Dermis microvascular lymphatic vessel endothelial cell (primary cell): ENCODE data around the gene ZNF236. TPM values are rescaled to one million over a fixed set of nuclear protein-coding genes. Genes with fewer than 3 reads are reported as not detected.

Source experiments
- DNase-seq, 2 donors: peaks; one replicate each; pipeline versions ENCODE4 v3.0.0 to v3.0.0-alpha.2; 2010; ENCODE audit warnings: low read depth in 2 of 2
- total RNA-seq: library from RNA; depleted of rRNA; stranded (reverse); fragments of >200 nt; gene quantifications from 2 replicates; pipeline ENCODE4 v1.2.1, GENCODE V29; 2014

The ZNF236 gene
- total RNA-seq, 1 donor from 2014 or later = 3.9 TPM

GRCh38 chr18:76859474-76860339, 37.4 kb downstream of the ZNF236 start:
- DNase-seq = no peak

GRCh38 chr18:76860411-76860810, 38.1 kb downstream of the ZNF236 start:
- no peak for DNase-seq

DNA sequence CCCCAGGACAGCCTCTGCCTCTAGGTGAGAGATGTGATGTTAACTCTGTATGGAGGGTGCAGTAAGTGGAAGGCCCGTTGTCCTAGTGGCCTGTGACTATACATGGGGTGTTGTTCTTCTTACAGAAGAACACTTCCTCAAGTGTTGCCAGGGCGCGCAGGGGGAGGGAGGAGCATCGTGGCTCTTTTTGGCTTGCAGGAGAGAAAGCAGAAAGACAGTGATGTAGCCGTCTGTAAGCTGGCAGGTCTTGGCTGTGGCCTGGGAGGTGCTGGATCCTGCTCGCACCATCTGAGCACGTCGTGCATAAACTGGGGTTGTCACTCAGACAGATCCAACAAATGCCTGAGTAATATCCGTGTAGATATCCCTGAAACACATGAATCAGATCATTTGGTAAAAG, 44.3 kb downstream of the ZNF236 start:
- DNase-seq = no peak

- no peak for DNase-seq
Measured at GRCh38 chr18:76873311-76873710, 51.0 kb downstream of the ZNF236 start.

DNA sequence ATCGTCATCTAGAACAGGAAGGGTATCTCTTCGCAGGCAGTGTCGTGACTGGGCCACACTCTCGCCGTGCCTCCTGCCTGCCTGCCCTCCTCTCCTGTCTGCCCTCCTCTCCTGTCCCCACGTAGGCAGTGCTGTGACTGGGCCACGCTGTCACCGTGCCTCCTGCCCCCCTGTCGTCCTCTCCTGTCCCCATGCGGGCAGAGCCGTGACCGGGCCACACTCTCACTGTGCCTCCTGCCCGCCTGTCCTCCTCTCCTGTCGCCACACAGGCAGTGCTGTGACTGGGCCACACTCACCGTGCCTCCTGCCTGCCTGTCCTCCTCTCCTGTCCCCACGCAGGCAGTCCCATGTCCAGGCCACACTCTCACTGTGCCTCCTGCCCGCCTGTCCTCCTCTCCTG, 51.4 kb downstream of the ZNF236 start:
- DNase-seq = no peak

DNA sequence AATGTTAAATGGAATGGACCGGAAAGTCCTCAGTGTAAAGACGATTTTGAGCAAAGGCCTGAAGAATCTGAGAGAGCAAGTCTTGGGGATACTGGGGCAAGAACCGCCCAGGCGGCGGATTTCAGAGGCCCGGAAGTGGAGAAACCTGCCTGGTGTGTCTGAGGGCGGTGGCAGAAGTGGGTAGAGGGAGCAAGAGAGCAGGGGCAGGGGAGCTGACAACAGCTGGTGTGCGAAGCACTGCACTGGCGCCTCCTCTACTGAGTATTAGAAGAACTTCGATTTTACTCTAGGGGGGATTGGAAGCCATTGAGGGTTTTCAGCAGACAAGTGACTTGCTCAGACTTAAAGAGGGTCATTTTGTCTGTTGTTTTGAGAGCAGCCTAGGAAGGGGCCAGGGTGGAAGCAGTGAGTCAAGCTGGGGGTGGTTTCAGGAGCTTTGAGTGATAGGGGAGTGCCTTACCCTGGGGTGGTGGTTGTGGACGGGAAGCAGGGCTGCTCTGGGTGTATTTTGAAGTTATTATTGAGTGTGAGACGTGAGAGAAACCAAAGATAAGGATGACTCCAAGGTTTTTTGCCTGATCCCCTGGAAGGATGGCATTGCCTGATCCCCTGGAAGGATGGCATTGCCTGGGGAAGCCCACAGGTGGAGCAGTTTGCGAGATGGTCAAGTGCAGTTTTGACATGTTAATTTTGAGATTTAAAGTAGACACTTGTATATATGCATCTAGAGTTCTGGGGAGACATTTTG, 52.5 kb downstream of the ZNF236 start:
- no peak for DNase-seq

- DNase-seq = peak; percentile 65 to 75
Measured at GRCh38 chr18:76875390-76876325, 53.3 kb downstream of the ZNF236 start.

DNA sequence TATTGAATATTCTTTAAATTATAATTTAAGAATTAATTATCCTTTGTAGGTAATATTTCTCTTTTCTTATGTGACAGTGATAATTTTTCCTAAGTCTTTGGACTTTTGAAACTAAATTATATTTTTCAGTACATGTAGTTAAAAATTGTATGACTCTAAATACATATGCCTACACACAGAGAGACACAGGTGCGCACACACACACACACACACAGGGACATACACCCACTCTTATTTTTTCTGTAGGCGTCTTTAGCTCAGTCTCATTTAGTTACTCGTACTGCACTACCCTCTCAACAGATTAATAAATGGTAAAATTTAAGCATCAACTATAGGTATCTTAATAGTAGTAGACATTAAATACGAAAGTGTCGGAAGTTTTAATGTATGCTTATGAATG, 56.1 kb downstream of the ZNF236 start:
- DNase-seq = no peak

DNA sequence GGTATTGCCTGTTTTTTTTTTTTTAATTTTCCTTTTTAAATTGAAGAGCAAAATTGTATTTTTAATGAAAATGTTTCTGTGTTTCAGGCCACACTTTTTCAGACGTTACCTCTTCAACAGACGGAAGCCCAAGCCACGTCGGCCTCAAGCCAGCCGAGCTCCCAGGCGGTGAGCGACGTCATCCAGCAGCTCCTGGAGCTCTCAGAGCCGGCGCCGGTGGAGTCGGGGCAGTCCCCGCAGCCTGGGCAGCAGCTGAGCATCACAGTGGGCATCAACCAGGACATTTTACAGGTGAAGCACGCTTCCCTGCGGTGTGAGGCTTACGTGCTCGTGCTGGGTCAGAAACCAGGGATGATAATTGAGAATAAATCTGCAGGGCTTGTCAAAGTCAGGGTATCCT, 57.7 kb downstream of the ZNF236 start:
- DNase-seq = no peak

GRCh38 chr18:76881744-76882143, 59.4 kb downstream of the ZNF236 start:
- DNase-seq = no peak

DNA sequence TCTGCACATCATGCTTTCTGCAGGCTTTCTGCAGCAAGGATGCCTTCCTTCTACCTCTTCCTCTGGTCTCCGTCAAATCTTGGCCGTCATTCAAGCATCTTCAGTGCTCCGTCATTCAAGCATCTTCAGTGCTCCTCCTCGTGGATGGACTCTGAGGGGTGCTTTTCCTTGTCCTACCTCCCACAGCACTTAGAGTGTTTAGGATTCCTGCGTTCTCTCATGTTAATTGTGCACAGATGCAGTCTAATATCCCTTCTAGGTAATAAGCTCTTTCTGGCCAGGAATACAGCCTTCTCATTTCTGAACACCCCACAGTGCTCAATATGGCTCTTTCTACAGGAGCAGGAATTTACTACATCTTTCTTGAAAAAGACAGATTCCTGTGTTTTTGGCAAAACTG, 59.8 kb downstream of the ZNF236 start:
- no peak for DNase-seq

DNA sequence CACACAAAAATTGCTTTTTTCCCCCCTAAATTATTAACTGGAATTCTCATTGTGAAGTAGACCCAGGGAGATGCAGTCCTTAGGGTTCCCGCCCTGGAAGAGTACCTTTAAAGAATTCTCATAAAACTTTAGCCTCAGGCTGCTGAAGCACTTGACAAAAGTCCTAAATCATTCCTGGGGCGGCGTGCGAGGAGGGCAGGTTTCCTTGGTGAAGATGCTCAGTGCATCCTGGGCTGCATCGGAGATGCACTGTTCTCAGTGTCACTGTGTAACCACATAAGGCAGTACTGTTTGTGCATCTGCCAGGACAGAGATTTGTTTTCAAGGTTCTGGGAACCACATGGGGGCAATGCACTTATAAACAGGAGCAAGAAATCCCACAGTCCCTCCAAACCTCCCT, 62.6 kb downstream of the ZNF236 start:
- DNase-seq = no peak

DNA sequence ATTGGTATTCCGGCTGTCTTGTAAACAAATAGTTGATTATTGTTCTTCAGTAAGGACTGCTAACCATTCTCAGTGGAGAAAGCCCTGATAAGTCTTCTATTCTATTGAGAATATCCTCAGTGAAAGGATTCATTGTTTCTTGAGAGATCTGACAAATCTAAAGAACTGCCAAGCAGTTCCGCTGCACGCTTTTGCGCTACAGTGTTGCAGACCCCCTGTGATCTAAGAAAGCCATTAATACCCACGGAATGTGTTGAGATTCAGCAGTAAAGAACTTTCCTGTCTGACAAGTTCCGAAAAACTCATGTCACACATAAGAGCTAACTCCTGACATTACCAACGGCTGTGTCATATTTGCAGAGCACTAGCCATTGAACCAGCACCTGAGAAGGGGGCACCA, 63.8 kb downstream of the ZNF236 start:
- DNase-seq = no peak

DNA sequence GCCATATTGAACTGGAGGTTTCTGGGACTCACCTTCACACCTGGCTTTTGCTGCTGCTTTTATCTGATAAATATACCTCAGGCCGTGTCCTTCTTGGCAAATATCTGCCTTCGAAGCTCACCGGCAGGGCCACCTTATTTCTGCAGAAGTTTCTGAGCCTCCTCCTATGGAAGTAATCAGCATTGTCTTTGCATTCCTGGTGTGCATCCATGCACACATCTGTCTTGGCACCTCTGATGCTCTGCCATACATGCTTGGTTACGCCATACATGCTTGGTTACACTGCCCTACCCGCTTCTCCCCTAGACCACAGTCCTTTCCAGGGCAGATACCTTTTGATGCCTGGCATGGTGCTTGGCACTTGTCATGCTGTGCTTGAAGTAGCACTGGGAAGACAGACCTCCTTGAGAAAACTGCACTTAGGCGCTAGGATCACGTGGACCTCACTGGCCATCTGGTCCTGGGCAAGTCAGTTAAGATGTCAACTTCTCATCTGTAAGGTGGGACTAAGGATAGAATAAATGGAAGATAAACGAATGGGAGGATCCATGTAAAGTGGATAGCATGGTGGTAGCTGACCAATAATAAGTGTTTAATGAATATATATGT, 66.8 kb downstream of the ZNF236 start:
- no peak for DNase-seq

DNA sequence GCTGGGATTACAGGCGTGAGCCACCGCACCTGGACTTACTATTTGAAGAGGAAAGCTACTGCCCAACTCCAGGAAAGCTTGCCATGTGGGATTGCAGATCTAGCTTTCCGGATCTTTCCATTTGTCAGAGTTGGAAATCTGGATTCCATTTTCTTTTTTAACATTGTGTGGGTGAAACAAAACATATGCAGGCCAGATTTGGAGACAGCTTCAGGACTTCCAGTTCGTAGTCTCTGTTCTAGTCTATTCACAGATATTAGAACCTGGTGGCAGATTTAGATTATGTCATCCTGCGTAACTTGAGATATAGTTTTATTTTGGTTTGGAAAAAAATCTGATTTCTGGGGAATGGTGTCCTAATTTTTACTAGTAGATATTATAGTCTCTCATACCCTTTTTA, 70.5 kb downstream of the ZNF236 start:
- DNase-seq = no peak

- DNase-seq = no peak
Measured at GRCh38 chr18:76894566-76895346, 72.4 kb downstream of the ZNF236 start.

DNA sequence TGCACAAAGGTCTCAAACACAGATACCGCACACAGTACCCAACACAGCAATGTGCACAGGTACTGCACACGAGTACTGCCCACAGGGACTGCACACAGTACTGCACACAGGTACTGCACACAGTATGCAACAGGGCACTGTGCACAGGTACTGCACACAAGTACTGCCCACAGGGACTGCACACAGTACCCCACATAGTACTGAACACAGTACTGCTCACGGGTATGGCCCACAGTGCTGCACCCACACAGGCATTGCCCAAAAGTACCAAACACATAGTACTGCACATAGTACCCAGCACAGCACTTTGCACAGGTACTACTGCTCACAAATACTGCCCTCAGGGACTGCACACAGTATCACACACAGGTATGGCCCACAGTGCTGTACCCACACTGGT, 73.1 kb downstream of the ZNF236 start:
- no peak for DNase-seq

DNA sequence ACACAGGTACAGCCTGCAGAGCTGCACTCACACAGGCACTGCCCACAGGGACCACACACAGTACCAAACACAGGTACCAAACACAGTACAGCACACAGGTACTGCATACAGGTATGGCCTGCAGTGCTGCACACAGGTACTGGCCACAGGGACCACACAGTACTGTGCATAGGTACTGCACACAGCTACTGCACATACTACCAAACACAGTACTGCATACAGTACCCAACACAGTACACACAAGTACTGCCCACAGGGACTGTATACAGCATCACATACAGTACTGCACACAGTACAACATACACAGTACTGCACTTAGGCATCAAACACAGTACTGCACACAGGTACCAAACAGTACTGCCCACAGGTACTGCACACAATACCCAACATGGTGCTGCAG, 74.3 kb downstream of the ZNF236 start:
- DNase-seq = no peak

DNA sequence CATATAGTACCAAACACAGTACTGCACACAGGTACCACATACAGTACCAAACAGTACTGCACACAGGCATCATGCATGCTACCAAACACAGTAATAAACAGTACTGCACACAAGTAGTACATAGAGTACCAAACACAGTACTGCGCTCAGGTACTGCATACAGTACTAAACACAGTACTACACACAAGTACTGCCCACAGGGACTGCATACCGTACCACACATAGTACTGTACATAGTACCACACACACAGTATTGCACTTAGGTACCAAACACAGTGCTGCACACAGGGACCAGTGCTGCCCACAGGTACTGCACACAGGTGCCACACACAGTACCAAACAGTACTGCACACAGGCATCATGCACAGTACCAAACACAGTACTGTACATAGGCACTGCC, 74.9 kb downstream of the ZNF236 start:
- DNase-seq = no peak

DNA sequence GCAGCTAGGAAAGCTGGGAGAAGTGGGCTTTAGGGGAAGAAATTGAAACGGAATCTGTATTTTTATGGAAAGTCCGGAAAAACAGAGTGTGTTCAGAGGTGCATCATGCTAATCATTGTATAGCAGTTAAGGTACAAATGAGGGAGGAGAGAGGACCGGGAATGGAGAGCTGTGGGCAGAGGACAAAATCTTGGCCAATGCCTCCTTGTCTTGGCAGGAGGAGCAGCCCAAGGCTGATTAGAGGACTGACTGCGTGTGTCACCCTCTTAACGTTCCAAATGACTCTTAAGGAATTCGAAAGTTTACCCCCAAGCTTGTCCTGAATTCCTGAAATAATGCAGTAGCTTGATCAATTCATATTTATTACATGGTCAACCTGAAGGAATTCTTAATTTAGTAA, 81.0 kb downstream of the ZNF236 start:
- no peak for DNase-seq

GRCh38 chr18:76905821-76906220, 83.5 kb downstream of the ZNF236 start:
- DNase-seq = no peak
